Trophoblast cell (in vitro differentiated cells and primary cell): ENCODE data around the gene SIGLECL1.
"Not testable (repeated sequence)": the region's sequence is repeated elsewhere in the genome, so short reads cannot be mapped to it uniquely, and the experiment has no call there.

Source experiments
- DNase-seq, 2 donors: peaks; one replicate each; pipeline ENCODE4 v3.0.0-alpha.2; 2016
- H2AFZ ChIP-seq: 2 replicates; pipeline ENCODE4 v1.6.1; 2013; ENCODE audit warnings: low read length, moderate library complexity, mild to moderate bottlenecking; ENCODE audit not compliant: insufficient read depth, poor library complexity
- H2AK5ac ChIP-seq: 2 replicates; pipeline ENCODE4 v1.6.1; 2013; ENCODE audit warnings: mild to moderate bottlenecking, low read length
- H2BK120ac ChIP-seq: 2 replicates; pipeline ENCODE4 v1.6.1; 2013; ENCODE audit warnings: low read length, mild to moderate bottlenecking, moderate library complexity; ENCODE audit not compliant: insufficient read depth, poor library complexity
- H2BK12ac ChIP-seq: 2 replicates; pipeline ENCODE4 v1.6.1; 2013; ENCODE audit warnings: mild to moderate bottlenecking, low read length, moderate library complexity
- H2BK5ac ChIP-seq: 2 replicates; pipeline ENCODE4 v1.6.1; 2013; ENCODE audit warnings: low read length, low read depth, moderate library complexity, mild to moderate bottlenecking; ENCODE audit not compliant: poor library complexity
- H3K14ac ChIP-seq: 2 replicates; pipeline ENCODE4 v1.6.1; 2013; ENCODE audit warnings: mild to moderate bottlenecking, low read length
- H3K18ac ChIP-seq: 2 replicates; pipeline ENCODE4 v1.6.1; 2013; ENCODE audit warnings: mild to moderate bottlenecking, low read length
- H3K23ac ChIP-seq: 2 replicates; pipeline ENCODE4 v1.6.1; 2013; ENCODE audit warnings: low read length
- H3K27ac ChIP-seq: 2 replicates; pipeline ENCODE4 v1.5.1; 2013; ENCODE audit warnings: low read depth, mild to moderate bottlenecking, inconsistent platforms, low read length, moderate library complexity
- H3K27me3 ChIP-seq: 2 replicates; pipeline ENCODE4 v1.6.1; 2013; ENCODE audit warnings: inconsistent platforms, mild to moderate bottlenecking, low read length, moderate library complexity; ENCODE audit not compliant: insufficient read depth
- H3K36me3 ChIP-seq, 2 experiments: 1 replicate in 1 of 2; 2 replicates in 1 of 2; pipeline ENCODE4 v1.6.1; 2013; ENCODE audit warnings: low read length in 2 of 2, mild to moderate bottlenecking in 2 of 2, moderate library complexity in 1 of 2; ENCODE audit not compliant: insufficient read depth in 2 of 2, control insufficient read depth in 1 of 2
- H3K4ac ChIP-seq: 2 replicates; pipeline ENCODE4 v1.6.1; 2013; ENCODE audit warnings: low read depth, mild to moderate bottlenecking, low read length, moderate library complexity
- H3K4me1 ChIP-seq, 2 experiments: 1 replicate in 1 of 2; 2 replicates in 1 of 2; pipeline ENCODE4 v1.6.1; 2013; ENCODE audit warnings: low read length in 2 of 2, mild to moderate bottlenecking in 2 of 2, moderate library complexity in 1 of 2; ENCODE audit not compliant: insufficient read depth in 2 of 2, control insufficient read depth in 1 of 2
- H3K4me2 ChIP-seq: 2 replicates; pipeline ENCODE4 v1.6.1; 2013; ENCODE audit warnings: inconsistent platforms, mild to moderate bottlenecking, low read length, moderate library complexity
- H3K4me3 ChIP-seq: 2 replicates; pipeline ENCODE4 v1.5.1; 2013; ENCODE audit warnings: mild to moderate bottlenecking, low read depth, low read length, inconsistent platforms
- H3K79me1 ChIP-seq: one replicate; pipeline ENCODE4 v1.6.1; 2013; ENCODE audit warnings: low read length
- H3K79me2 ChIP-seq: 2 replicates; pipeline ENCODE4 v1.6.1; 2013; ENCODE audit warnings: low read length, mild to moderate bottlenecking; ENCODE audit not compliant: control insufficient read depth, insufficient read depth, poor library complexity
- H3K9ac ChIP-seq: 2 replicates; pipeline ENCODE4 v1.6.1; 2013; ENCODE audit warnings: mild to moderate bottlenecking, low read length
- H3K9me3 ChIP-seq: 2 replicates; pipeline ENCODE4 v1.6.1; 2013; ENCODE audit warnings: low read depth, mild to moderate bottlenecking, control low read depth, inconsistent platforms, low read length; ENCODE audit not compliant: insufficient read depth
- H4K12ac ChIP-seq: 2 replicates; pipeline ENCODE4 v1.6.1; 2013; ENCODE audit warnings: low read depth, mild to moderate bottlenecking, low read length, moderate library complexity
- H4K8ac ChIP-seq: 2 replicates; pipeline ENCODE4 v1.6.1; 2013; ENCODE audit warnings: low read depth, mild to moderate bottlenecking, low read length, moderate library complexity
- H4K91ac ChIP-seq: one replicate; pipeline ENCODE4 v1.6.1; 2013; ENCODE audit warnings: low read depth, mild to moderate bottlenecking, low read length, moderate library complexity
- WGBS: extraction: QIAGEN DNeasy Blood & Tissue Kit; methylation state at CpG from one replicate; pipeline ENCODE4 v1.1.7; 2013; ENCODE audit warnings: missing lambda C conversion rate; ENCODE audit not compliant: insufficient read length, insufficient coverage; ENCODE audit errors: extremely low coverage; 5-methylcytosine and 5-hydroxymethylcytosine counted together

Gene SIGLECL1

DNA sequence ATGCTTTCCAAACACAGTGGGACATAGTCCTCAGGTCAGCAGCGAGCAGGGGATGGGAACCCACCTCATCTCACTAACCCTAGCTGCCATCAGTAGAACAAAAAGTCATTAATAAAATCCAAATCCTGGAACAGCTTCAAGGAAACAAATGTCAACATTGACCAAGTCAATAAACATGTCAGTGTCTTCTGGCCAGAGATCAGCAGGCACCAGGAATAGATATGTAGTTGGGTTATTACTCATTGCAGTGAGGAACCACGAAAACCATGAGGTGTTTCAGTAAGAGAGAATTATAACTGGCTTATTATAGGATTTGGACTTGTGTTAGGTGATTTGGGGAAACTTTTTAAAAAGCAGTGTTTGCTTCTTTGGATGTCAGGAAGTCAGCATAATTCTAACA, 43.1 kb upstream of the SIGLECL1 start:
- WGBS: no CpG with 5 or more reads among the region's 2 CpGs
- no peak overlapping the region for H3K4me3 ChIP-seq
- no peak overlapping the region for H2AK5ac ChIP-seq
- H3K79me1 ChIP-seq: no peaks in the 10 kb centered on the region
- H2BK5ac ChIP-seq: no peak overlapping the region
- no peak overlapping the region for H4K8ac ChIP-seq
- H3K4me1 ChIP-seq: no peaks in the 10 kb centered on the region
- H3K27ac ChIP-seq: no peak overlapping the region
- H3K14ac ChIP-seq: no peak overlapping the region
- no peak overlapping the region for H3K18ac ChIP-seq
- H3K9me3 ChIP-seq: peaks cover 20% of the 10 kb centered on the region
- H2BK12ac ChIP-seq: no peak overlapping the region
- H2BK120ac ChIP-seq: no peak overlapping the region
- no peak overlapping the region for H3K9ac ChIP-seq
- no peak overlapping the region for H3K4ac ChIP-seq
- H4K91ac ChIP-seq: no peak overlapping the region
- H3K79me2 ChIP-seq: no peaks in the 10 kb centered on the region
- H3K23ac ChIP-seq: no peak overlapping the region
- no peaks in the 10 kb centered on the region for H3K27me3 ChIP-seq
- no peak overlapping the region for H2AFZ ChIP-seq
- no peaks in the 10 kb centered on the region for H3K36me3 ChIP-seq
- H4K12ac ChIP-seq: no peak overlapping the region
- no peak for DNase-seq
- H3K4me2 ChIP-seq: no peak overlapping the region

DNA sequence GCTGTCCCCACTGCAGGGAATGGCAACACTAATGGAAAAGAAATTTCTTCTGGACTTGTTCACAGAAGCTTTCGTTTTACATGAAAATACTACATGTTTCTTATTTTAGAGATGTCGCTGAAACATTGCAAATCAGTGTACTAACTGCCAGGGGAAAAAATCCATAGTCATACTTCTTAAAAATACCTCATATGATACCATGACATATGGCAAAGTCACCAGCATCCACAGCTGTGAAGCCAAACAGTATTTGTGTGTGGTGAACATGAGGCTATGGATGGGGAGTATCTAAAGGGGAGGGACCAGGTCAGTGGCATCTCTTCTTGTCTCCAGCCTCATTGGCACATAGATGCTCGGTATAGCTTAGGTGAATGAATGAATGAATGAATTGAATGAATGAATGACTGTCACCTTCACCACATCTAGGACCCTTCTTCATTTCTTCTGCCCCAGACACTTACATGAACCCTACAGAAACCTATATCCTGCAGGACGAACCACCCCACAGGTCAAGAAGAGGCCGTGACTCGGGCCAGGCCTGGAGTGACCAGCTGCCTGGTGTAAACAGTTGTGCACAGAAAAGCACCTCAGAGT, 40.6 kb upstream of the SIGLECL1 start:
- Histone ChIP-seq H3K9me3 (peaks cover 26% of the 10 kb centered on the region), H3K4ac (no peak overlapping the region), H4K91ac (no peak overlapping the region), H2BK120ac (no peak overlapping the region), H4K12ac (no peak overlapping the region), H2AK5ac (no peak overlapping the region), H3K27ac (no peak overlapping the region), H2AFZ (no peak overlapping the region), H3K79me2 (no peaks in the 10 kb centered on the region), H3K23ac (no peak overlapping the region), H2BK12ac (no peak overlapping the region), H3K9ac (no peak overlapping the region), H3K4me3 (no peak overlapping the region), H2BK5ac (no peak overlapping the region), H3K4me2 (no peak overlapping the region), H3K36me3 (no peaks in the 10 kb centered on the region), H3K27me3 (no peaks in the 10 kb centered on the region), H3K18ac (no peak overlapping the region), H3K14ac (no peak overlapping the region), H3K4me1 (no peaks in the 10 kb centered on the region), H3K79me1 (no peaks in the 10 kb centered on the region), H4K8ac (no peak overlapping the region)
- no peak for DNase-seq
- no CpG with 5 or more reads among the region's 6 CpGs for WGBS

DNA sequence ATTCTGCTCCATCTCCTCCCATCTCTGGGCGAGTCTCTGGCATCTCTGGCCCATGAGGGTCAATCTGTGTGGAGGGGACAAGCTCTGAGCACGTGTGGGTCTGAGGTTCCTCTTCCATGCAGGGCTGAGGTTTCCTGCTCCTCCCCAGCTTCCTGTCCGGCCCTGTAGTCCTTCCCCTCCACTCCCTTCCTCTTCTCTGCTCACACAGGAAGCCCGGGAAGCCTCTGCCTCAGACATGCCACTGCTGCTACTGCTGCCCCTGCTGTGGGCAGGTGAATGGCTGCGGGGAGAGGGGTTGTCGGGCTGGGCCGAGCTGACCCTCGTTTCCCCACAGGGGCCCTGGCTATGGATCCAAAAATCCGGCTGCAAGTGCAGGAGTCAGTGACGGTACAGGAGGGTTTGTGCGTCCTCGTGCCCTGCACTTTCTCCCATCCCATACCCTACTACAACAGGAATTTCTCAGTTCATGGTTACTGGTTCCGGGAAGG, 40.0 kb upstream of the SIGLECL1 start:
- not testable (repeated sequence) for H3K4me1 ChIP-seq, H3K27me3 ChIP-seq, H3K36me3 ChIP-seq, H3K9ac ChIP-seq, H3K4me2 ChIP-seq, H4K91ac ChIP-seq, H3K23ac ChIP-seq, H3K79me1 ChIP-seq, H4K8ac ChIP-seq, H3K14ac ChIP-seq, H3K18ac ChIP-seq, H4K12ac ChIP-seq, H2BK12ac ChIP-seq, H3K4me3 ChIP-seq, H2AFZ ChIP-seq, H2AK5ac ChIP-seq, H3K4ac ChIP-seq, H3K79me2 ChIP-seq, H2BK5ac ChIP-seq, H3K27ac ChIP-seq, H2BK120ac ChIP-seq
- WGBS: no CpG with 5 or more reads among the region's 13 CpGs
- peak in 1 of 2 donors; percentile 1 for DNase-seq
- peaks cover 32% of the 10 kb centered on the region for H3K9me3 ChIP-seq

DNA sequence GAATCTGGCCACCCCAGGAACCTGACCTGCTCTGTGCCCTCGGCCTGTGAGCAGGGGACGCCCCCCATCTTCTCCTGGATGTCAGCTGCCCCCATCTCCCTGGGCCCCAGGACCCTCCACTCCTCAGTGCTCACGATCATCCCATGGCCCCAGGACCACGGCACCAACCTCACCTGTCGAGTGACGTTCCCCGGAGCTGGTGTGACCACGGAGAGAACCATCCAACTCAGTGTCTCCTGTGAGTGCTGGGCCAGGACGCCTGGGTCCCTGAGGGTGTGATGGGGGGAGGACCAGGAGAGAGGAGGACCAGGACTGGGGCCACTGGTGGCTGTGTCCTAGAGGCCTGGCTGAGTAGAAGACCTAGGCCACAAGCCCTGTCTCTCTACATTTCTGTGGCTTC, 39.0 kb upstream of the SIGLECL1 start:
- no peak overlapping the region for H3K14ac ChIP-seq
- H3K23ac ChIP-seq: no peak overlapping the region
- H3K79me2 ChIP-seq: no peaks in the 10 kb centered on the region
- H2BK5ac ChIP-seq: no peak overlapping the region
- no peak for DNase-seq
- WGBS: no CpG with 5 or more reads among the region's 9 CpGs
- H3K4ac ChIP-seq: no peak overlapping the region
- no peaks in the 10 kb centered on the region for H3K79me1 ChIP-seq
- H3K4me2 ChIP-seq: no peak overlapping the region
- H2AK5ac ChIP-seq: no peak overlapping the region
- H3K27ac ChIP-seq: no peak overlapping the region
- peaks cover 35% of the 10 kb centered on the region for H3K9me3 ChIP-seq
- no peaks in the 10 kb centered on the region for H3K4me1 ChIP-seq
- no peak overlapping the region for H4K8ac ChIP-seq
- H2BK12ac ChIP-seq: no peak overlapping the region
- H4K12ac ChIP-seq: no peak overlapping the region
- H4K91ac ChIP-seq: no peak overlapping the region
- H2BK120ac ChIP-seq: no peak overlapping the region
- no peak overlapping the region for H3K18ac ChIP-seq
- no peak overlapping the region for H3K9ac ChIP-seq
- H3K36me3 ChIP-seq: no peaks in the 10 kb centered on the region
- no peak overlapping the region for H3K4me3 ChIP-seq
- no peak overlapping the region for H2AFZ ChIP-seq
- H3K27me3 ChIP-seq: no peaks in the 10 kb centered on the region
